ENCODE data around the gene SH3BGRL2.
"Not testable (repeated sequence)": the region's sequence is repeated elsewhere in the genome, so short reads cannot be mapped to it uniquely, and the experiment has no call there.

Gene SH3BGRL2

GRCh38 chr6:79733388-79733787 is 102.3 kb downstream of the SH3BGRL2 start:
- Histone ChIP-seq H3K9me3 (ENCODE audit: insufficient read depth, low read depth, low read length) (no peaks in the 10 kb centered on the region), H3K4me1 (ENCODE audit: insufficient read depth, low read length) (no peaks in the 10 kb centered on the region), H3K9ac (ENCODE audit: low read depth, low read length) (no peak overlapping the region), H3K27ac (ENCODE audit: low read length) (no peak overlapping the region), H3K27me3 (ENCODE audit: insufficient read depth, low read length) (no peaks in the 10 kb centered on the region), H3K4me3 (ENCODE audit: low read length) (no peak overlapping the region), H3K36me3 (ENCODE audit: insufficient read depth, low read depth, low read length) (no peaks in the 10 kb centered on the region)

GRCh38 chr6:79734374-79734773 is 103.2 kb downstream of the SH3BGRL2 start:
- Histone ChIP-seq H3K27me3 (ENCODE audit: insufficient read depth, low read length) (no peaks in the 10 kb centered on the region), H3K9me3 (ENCODE audit: insufficient read depth, low read depth, low read length) (no peaks in the 10 kb centered on the region), H3K9ac (ENCODE audit: low read depth, low read length) (no peak overlapping the region)

GRCh38 chr6:79735183-79735582 is 104.1 kb downstream of the SH3BGRL2 start:
- Histone ChIP-seq H3K36me3 (ENCODE audit: insufficient read depth, low read depth, low read length) (no peaks in the 10 kb centered on the region), H3K4me1 (ENCODE audit: insufficient read depth, low read length) (no peaks in the 10 kb centered on the region), H3K27ac (ENCODE audit: low read length) (no peak overlapping the region), H3K4me3 (ENCODE audit: low read length) (no peak overlapping the region), H3K27me3 (ENCODE audit: insufficient read depth, low read length) (no peaks in the 10 kb centered on the region), H3K9ac (ENCODE audit: low read depth, low read length) (no peak overlapping the region), H3K9me3 (ENCODE audit: insufficient read depth, low read depth, low read length) (no peaks in the 10 kb centered on the region)

More at GRCh38 chr6:79734374-79734773, 103.2 kb downstream of the SH3BGRL2 start:
- Histone ChIP-seq H3K4me1 (ENCODE audit: insufficient read depth, low read length) (no peaks in the 10 kb centered on the region), H3K27ac (ENCODE audit: low read length) (no peak overlapping the region), H3K36me3 (ENCODE audit: insufficient read depth, low read depth, low read length) (no peaks in the 10 kb centered on the region), H3K4me3 (ENCODE audit: low read length) (no peak overlapping the region)

- Histone ChIP-seq H3K9me3 (ENCODE audit: insufficient read depth, low read depth, low read length) (no peaks in the 10 kb centered on the region), H3K36me3 (ENCODE audit: insufficient read depth, low read depth, low read length) (no peaks in the 10 kb centered on the region), H3K27me3 (ENCODE audit: insufficient read depth, low read length) (no peaks in the 10 kb centered on the region), H3K4me3 (ENCODE audit: low read length) (no peak overlapping the region), H3K4me1 (ENCODE audit: insufficient read depth, low read length) (no peaks in the 10 kb centered on the region), H3K27ac (ENCODE audit: low read length) (no peak overlapping the region), H3K9ac (ENCODE audit: low read depth, low read length) (no peak overlapping the region)
Observed at GRCh38 chr6:79737172-79737571, 106.0 kb downstream of the SH3BGRL2 start.

- Histone ChIP-seq H3K9me3 (ENCODE audit: insufficient read depth, low read depth, low read length) (peaks cover 3% of the 10 kb centered on the region; the same call in 1 of the 2 replicates), H3K4me1 (ENCODE audit: insufficient read depth, low read length) (no peaks in the 10 kb centered on the region), H3K36me3 (ENCODE audit: insufficient read depth, low read depth, low read length) (no peaks in the 10 kb centered on the region), H3K27ac (ENCODE audit: low read length) (no peak overlapping the region), H3K9ac (ENCODE audit: low read depth, low read length) (no peak overlapping the region), H3K27me3 (ENCODE audit: insufficient read depth, low read length) (no peaks in the 10 kb centered on the region), H3K4me3 (ENCODE audit: low read length) (no peak overlapping the region)
Observed at GRCh38 chr6:79742030-79742429, 110.9 kb downstream of the SH3BGRL2 start.

- H3K4me1 ChIP-seq (ENCODE audit: insufficient read depth, low read length); H3K27me3 ChIP-seq (ENCODE audit: insufficient read depth, low read length); H3K4me3 ChIP-seq (ENCODE audit: low read length); H3K9ac ChIP-seq (ENCODE audit: low read depth, low read length); H3K27ac ChIP-seq (ENCODE audit: low read length); H3K9me3 ChIP-seq (ENCODE audit: insufficient read depth, low read depth, low read length); H3K36me3 ChIP-seq (ENCODE audit: insufficient read depth, low read depth, low read length): not testable (repeated sequence)
Observed at GRCh38 chr6:79745282-79745681, 114.2 kb downstream of the SH3BGRL2 start.

GRCh38 chr6:79746325-79746724 is 115.2 kb downstream of the SH3BGRL2 start:
- H3K27me3 ChIP-seq (ENCODE audit: insufficient read depth, low read length); H3K9me3 ChIP-seq (ENCODE audit: insufficient read depth, low read depth, low read length); H3K4me3 ChIP-seq (ENCODE audit: low read length); H3K36me3 ChIP-seq (ENCODE audit: insufficient read depth, low read depth, low read length); H3K4me1 ChIP-seq (ENCODE audit: insufficient read depth, low read length); H3K9ac ChIP-seq (ENCODE audit: low read depth, low read length); H3K27ac ChIP-seq (ENCODE audit: low read length): not testable (repeated sequence)

GRCh38 chr6:79750806-79751205 is 119.7 kb downstream of the SH3BGRL2 start:
- H3K4me1 ChIP-seq (ENCODE audit: insufficient read depth, low read length): peaks cover 2% of the 10 kb centered on the region; the same call in 1 of the 2 replicates
- H3K36me3 ChIP-seq (ENCODE audit: insufficient read depth, low read depth, low read length): no peaks in the 10 kb centered on the region
- H3K4me3 ChIP-seq (ENCODE audit: low read length): no peak overlapping the region
- H3K9me3 ChIP-seq (ENCODE audit: insufficient read depth, low read depth, low read length): no peaks in the 10 kb centered on the region
- no peaks in the 10 kb centered on the region for H3K27me3 ChIP-seq (ENCODE audit: insufficient read depth, low read length)
- H3K9ac ChIP-seq (ENCODE audit: low read depth, low read length): no peak overlapping the region
- no peak overlapping the region for H3K27ac ChIP-seq (ENCODE audit: low read length)
